Activated gamma-delta T cell treated with anti-CD3 and anti-CD28 coated beads, Interleukin-2, amount 50 U/mL, for 16 hours (primary cell): Measurements from ENCODE around the gene TRIM77.
"Not testable (repeated sequence)": the region's sequence is repeated elsewhere in the genome, so short reads cannot be mapped to it uniquely, and the experiment has no call there.

Experiments
- DNase-seq: peaks from one replicate; pipeline ENCODE4 v3.0.0-alpha.2; 2020; ENCODE audit warnings: low read depth

TRIM77 gene, protein sequence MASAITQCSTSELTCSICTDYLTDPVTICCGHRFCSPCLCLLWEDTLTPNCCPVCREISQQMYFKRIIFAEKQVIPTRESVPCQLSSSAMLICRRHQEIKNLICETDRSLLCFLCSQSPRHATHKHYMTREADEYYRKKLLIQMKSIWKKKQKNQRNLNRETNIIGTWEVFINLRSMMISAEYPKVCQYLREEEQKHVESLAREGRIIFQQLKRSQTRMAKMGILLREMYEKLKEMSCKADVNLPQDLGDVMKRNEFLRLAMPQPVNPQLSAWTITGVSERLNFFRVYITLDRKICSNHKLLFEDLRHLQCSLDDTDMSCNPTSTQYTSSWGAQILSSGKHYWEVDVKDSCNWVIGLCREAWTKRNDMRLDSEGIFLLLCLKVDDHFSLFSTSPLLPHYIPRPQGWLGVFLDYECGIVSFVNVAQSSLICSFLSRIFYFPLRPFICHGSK

DNA sequence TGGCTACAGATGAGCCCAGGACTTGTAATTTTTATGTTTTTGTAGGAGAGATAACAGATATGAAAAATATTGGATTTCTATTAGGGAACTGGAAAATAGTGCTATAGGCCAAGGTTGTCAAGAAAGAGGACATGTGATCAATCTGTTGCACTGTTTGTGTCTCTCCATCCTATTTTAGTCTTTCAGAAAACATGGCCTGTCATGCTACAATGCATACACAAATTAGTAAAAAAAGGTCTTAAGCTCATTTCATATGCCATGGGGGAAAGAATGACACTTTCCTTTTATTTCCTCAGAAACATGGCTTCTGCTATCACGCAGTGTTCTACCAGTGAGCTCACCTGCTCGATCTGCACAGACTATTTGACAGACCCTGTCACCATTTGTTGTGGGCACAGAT lies at the start of gene TRIM77:
Gene TRIM77, plus strand, starts transcription at position 301 of the 400 bp plus-strand sequence. Its CDS starts 0 bp downstream, at position 301.
- not testable (repeated sequence) for DNase-seq

DNA sequence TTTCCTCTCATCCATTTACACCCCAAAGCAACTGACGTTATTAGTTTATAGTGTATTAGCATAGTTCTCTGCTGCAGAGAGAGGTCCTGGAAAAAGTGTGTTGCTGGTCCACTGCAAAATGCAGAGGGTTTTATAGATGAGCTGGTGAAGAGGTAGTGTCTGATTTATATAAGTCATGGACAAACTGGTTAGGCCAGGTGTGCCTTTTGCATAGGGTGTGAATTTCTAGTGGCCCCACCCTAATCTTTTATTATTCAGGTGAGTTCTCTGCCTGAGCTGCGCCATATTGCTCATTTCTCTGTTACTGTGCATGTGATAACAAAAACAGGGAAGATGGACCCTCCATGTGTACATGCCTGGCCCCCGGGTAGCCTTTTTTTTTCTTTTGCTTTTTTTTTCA lies 43.1 kb upstream of the TRIM77 start:
- no peak for DNase-seq

DNA sequence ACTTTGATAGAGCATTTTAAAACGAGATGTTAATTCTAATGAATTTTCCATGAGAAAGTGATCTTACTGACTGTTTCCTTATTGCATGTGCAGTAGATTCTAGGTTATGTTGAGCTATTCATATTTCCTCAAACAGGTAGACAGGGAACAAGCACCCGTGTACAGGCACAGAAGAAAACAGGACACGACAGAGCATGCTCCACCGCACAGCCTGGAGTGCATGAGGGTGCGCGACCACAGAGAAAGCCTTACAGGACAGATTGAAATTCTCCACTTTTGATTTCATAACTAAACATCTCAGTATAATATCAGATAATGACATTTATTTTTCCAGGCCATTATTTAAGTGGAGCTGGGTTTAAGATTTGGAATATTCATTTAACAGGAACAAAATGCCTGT lies 41.9 kb upstream of the TRIM77 start:
- DNase-seq = not testable (repeated sequence)

DNA sequence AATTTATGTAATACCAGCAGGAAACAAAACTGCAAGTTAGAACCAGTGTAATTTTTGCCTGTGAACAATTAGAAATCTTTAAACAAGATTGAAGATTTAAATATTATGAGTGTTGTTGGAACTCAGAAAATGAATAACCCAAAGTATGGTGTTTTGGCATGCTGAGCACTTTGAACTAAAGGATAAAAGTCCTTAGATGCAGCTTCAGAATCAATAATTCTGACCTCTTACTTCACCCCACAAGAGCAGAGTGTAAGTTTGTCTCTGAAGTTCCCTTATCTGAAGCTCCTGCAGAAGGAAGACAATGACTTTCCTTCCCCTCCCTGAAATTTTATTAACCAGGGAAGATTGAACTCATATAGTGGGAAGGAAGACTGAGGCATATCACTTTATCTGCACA lies 40.5 kb upstream of the TRIM77 start:
- DNase-seq = not testable (repeated sequence)

DNA sequence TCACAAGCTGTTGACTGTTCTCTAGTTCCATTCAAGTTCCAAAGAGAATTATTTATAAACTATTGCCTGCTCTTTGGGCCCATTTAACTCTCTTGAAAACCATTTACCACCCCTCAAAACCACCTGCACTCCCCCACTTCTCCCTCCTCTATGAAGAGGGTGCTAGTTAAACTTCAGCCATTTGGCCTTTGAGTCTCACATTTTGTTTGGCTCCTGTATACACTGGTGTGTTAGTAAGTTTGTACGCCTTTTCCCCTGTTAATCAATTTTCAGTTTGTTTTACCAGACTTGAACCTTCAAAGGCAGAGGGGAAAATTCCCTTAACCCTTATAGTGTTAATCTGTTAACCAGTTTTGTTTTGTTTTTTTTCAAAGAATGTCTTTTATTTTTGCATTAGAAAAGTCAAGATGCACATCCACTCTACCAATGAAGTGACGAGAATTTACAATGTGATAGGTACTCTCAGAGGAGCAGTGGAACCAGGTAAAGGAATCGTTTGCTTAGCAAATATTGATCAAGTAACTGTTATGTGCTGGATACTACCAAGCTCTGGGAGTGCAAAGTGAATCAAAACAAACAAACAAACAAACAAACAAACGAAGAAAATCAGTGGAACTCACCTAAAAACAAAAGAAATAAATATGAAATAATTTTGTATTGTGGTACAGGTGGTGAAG lies 40.0 kb upstream of the TRIM77 start:
- DNase-seq = not testable (repeated sequence)

DNA sequence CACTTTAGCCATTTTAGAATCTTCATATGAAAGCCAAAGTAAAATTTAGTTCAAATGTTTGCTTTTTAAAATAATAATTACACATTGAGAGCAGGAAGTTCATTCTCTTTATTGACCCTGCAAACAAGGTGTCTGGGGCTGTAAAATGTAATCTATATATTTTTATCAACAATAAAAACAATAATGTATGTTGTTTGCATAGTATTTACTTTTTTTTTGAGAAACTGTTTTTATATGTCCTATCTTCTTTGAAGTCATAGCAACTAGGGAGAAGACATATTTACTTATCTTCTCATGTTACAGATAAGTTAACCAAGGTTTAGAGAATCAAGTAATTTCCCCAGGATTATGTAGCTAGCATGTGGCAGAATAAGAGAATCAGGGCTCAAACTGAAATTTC lies 37.6 kb upstream of the TRIM77 start:
- DNase-seq = not testable (repeated sequence)

DNA sequence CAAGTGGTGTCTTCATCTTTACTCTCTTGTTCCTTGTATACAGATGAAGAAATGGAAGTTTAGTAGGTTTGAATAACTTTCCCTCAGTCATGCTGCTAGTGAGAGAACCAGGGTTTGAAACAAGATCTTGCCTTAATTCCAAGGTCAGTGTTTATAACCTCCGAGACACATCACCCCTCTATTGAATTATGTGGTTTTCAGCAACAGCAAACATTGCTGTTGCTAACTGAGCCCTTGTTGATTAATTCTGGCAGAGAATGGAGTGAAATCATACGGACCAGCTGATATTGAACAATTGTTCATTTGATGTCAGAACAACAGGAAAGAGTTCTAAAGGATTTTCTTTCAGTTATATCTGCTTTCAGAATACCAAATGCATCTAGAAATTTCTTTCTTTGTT lies 36.7 kb upstream of the TRIM77 start:
- DNase-seq = not testable (repeated sequence)

DNA sequence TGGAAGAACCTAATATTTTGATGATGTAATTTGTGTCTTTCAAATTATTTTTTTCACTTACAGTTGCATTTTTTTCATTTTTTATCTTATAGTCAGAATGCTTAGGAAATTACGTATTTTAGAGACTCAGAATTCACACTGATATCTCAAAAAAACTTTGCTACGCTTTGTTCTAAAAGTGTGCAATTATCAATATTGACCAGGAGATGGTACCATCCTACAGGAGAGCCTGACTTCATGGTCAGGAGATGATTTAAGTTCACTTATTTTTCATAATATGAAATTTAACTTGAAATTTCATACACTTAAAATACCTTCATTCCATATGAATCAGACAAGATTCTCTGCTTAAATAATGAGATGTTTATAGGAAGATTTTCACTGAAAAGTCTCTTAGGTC lies 34.7 kb upstream of the TRIM77 start:
- DNase-seq = not testable (repeated sequence)

DNA sequence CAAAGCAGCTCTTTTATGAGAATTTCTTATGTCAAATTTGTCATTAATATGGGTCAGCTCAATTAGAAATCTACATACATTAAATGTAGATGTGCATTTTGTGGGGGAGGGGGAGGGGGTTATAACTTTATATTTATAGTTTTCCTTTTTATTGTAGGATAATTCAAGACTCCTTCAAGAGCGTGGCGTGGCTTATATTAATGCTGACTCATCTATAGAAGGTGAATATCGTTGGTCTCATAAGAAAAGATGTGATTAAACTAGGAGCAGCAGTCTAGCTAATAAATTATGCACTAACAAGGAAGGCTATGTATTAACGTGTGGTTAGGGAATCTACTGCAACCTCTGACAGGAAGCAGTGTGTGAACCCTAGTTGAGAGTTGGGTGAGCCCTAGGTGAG lies 34.2 kb upstream of the TRIM77 start:
- not testable (repeated sequence) for DNase-seq

DNA sequence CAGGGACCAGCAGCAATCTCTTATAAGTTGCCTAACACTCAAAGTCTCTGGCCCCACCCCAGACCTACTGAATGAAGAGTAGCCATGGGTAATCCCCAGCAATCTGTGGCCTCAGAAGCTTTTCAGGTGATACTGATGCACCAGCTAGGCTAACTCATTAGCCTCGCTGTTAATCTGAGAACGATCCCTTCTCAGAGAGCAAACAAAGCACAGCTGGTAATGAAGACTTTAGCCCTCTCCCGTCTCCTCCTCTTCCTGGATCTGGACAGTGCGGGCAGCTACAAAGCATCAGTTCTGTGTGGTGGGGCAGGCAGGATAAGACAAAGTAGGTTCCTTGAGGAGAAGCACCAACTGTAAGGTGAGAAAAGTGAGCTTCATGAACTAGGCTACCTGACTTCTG lies 3.0 kb upstream of the TRIM77 start:
- not testable (repeated sequence) for DNase-seq

DNA sequence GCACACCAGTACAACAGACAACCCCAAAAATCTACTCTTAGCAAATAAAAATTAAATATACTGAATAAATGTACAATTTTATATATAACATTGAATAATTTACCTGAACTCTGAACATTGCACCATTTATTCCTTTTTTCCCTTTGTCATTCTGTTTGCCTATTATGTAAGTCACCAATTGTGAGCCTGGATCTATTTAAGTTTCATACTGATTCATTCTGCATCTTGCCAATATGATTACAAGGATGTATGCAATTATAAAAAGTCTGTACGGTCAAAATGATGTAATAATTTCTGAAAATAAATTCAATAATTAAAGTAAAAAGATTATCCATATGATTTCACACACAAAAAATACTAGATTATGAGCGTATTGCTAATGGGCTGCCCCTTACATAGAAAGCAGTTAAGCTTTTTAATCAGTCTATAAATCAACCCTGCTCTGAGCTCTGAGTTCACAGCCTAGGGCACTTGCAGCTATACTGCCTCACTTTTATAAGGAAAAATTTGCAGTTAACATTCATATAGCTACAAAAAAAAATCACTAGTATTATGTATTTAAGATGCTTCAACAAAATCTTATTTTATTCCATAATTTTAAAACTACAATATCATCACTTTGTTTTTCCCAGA lies 14.9 kb downstream of the TRIM77 start:
- DNase-seq = not testable (repeated sequence)

DNA sequence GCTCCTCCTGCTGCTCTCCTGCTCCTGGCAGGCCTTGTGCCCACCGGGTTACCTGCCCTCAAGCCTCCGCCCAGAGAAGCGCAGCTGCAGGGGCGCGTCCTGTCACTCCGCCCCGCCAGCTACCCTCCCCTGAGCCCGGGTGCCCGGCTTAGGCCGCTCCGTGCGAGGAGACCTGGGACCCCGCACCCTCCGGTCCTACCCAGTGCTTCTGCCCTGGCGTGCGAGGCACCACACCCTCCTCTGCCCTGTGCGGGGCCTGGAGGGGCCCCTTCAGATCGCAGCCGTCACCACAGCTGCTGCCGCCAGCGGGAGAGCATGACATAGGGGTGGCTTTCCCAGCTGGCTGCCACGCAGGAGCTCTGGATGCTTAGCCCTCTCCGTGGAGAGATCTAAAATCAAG lies 20.1 kb downstream of the TRIM77 start:
- DNase-seq = not testable (repeated sequence)

DNA sequence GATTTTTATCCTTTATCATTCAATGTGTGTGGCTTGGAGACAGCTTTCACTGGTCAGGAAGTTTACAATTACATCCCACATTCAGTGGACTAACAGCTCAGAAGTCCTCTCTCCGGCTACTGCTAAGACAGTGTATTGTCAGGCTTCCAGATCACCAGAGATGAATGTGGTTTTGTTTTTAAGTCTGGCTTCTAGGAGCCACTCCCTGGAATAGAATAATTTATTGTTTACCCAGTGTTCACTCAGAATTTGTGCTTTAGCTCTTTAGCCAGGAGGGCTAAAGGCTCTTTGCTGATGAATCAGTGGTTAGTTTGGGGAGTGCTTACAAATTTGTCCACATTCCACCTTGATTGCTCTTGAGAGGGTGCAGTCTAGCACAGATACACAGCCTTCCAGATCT lies 26.5 kb downstream of the TRIM77 start:
- DNase-seq = no peak

DNA sequence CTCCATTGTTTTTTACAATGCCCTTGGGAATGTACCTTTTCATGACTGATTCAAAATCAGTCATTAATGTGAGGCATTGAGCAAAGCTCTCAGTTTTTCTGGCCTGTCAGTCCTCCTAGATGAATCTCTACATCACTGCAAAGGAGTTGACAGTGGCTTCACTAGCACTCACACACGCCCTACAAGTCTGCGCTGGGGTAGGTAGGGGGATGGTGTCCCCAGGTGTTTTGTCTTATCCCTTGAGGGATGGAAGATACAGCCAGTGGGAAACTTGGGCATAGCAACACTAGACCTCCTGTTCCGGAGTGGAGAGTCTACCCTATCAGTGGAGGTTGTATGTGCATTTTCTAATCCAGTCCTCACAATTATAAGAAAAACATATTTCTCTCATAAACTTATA lies 27.0 kb downstream of the TRIM77 start:
- no peak for DNase-seq

DNA sequence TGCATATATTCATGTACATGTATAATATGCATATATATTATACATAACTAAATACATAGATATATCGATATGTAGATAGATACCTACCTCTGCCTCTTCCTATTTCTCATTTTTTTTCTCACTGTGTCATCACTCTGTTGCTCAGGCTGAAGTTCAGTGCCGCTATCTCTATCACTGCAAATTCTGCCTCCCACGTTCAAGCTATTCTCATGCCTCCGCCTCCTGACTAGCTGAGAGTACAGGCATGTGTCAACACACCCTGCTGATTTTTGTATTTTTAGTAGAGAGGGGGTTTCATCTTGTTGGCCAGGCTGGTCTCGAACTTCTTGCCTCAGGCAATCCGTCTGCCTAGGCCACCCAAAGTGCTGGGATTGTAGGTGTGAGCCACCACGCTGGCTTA lies 31.3 kb downstream of the TRIM77 start:
- not testable (repeated sequence) for DNase-seq

DNA sequence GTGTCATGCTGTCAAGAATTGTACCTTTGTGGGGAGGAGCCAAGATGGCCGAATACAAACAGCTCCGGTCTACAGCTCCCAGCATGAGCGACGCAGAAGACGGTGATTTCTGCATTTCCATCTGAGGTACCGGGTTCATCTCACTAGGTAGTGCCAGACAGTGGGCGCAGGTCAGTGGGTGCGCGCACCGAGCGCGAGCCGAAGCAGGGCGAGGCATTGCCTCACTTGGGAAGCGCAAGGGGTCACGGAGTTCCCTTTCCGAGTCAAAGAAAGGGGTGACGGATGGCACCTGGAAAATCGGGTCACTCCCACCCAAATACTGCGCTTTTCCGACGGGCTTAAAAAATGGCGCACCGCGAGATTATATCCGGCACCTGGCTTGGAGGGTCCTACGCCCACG lies 34.1 kb downstream of the TRIM77 start:
- not testable (repeated sequence) for DNase-seq

DNA sequence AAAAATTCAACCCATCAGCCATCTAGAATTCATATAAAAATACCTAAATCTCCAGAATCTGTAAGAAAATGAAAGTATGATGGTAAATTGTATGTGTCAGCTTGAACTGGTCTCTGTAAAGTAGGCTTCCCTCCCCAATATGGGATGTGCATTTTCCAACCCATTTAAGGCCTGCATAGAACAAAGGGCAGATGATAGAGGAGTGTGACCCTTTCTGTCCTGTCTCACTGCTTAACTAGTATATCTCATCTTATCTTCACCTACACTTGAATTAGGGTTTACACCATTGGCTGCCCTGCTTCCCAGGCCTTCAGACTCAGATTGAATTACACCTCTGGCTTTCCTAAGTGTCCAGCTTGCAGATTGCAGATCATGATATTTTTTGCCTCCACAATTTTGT lies 40.7 kb downstream of the TRIM77 start:
- not testable (repeated sequence) for DNase-seq
